Esophagus mucosa (tissue), 1 donor: ENCODE measurements around the gene CDH13. TPM values are rescaled to one million over a fixed set of nuclear protein-coding genes. Genes with fewer than 3 reads are reported as not detected.
A peak's percentile ranks its signal among the peaks of the same experiment; 100 is the strongest.

Experiments
- ATAC-seq: fragments of 200-7000 bp; cut with Tn5 transposase; one replicate; pipeline ENCODE4 v1.9.1; 2020
- total RNA-seq: library from RNA; stranded (reverse); gene quantifications from one replicate; pipeline ENCODE4 v1.2.4, GENCODE V29; 2023
- donor health status: DM: yes; HTN: yes; CAD: no.

CDH13 gene
- total RNA-seq, 1 donor from 2014 or later: 8.4 TPM

- no peak for ATAC-seq
These were observed 1165.6 kb downstream of the CDH13 start for GRCh38 chr16:83792391-83792790.

GRCh38 chr16:83793179-83793578, 1166.4 kb downstream of the CDH13 start:
- ATAC-seq: peak; percentile 71

GRCh38 chr16:83794860-83795554, 1168.2 kb downstream of the CDH13 start:
- no peak for ATAC-seq

- ATAC-seq: no peak
These were observed 1170.2 kb downstream of the CDH13 start for GRCh38 chr16:83797013-83797412.

- ATAC-seq: no peak
These were observed 1172.6 kb downstream of the CDH13 start for GRCh38 chr16:83799336-83799735.

- peak; percentile 66 for ATAC-seq
These were observed 1175.4 kb downstream of the CDH13 start for GRCh38 chr16:83802135-83802534.

GRCh38 chr16:83802554-83803205, 1175.9 kb downstream of the CDH13 start:
- ATAC-seq: no peak

GRCh38 chr16:83803811-83804210, 1177.0 kb downstream of the CDH13 start:
- peak; percentile 67 for ATAC-seq

GRCh38 chr16:83804366-83804765, 1177.6 kb downstream of the CDH13 start:
- peak; percentile 55 for ATAC-seq

GRCh38 chr16:83806036-83806435, 1179.3 kb downstream of the CDH13 start:
- ATAC-seq: no peak

- ATAC-seq: no peak
These were observed 1180.0 kb downstream of the CDH13 start for GRCh38 chr16:83806731-83807130.

- ATAC-seq: no peak
These were observed 1180.5 kb downstream of the CDH13 start for GRCh38 chr16:83807327-83807709.

GRCh38 chr16:83807710-83808572, 1181.2 kb downstream of the CDH13 start, which contains the start of gene HSBP1:
Gene HSBP1 (plus strand): TSS chr16:83807978. CDS start chr16:83808077, 99 bp downstream.
- ATAC-seq: peak; percentile 95

GRCh38 chr16:83808573-83809014, 1181.8 kb downstream of the CDH13 start:
- no peak for ATAC-seq

GRCh38 chr16:83809092-83809491, 1182.3 kb downstream of the CDH13 start:
- ATAC-seq: no peak

GRCh38 chr16:83810901-83811300, 1184.1 kb downstream of the CDH13 start:
- no peak for ATAC-seq

GRCh38 chr16:83813823-83814658, 1187.3 kb downstream of the CDH13 start:
- peak; percentile 80 for ATAC-seq

GRCh38 chr16:83814659-83814985, 1187.9 kb downstream of the CDH13 start:
- no peak for ATAC-seq

- ATAC-seq: peak; percentile 12
These were observed 1190.3 kb downstream of the CDH13 start for GRCh38 chr16:83817022-83817421.

GRCh38 chr16:83818276-83818675, 1191.5 kb downstream of the CDH13 start:
- no peak for ATAC-seq

GRCh38 chr16:83819361-83819760, 1192.6 kb downstream of the CDH13 start:
- no peak for ATAC-seq
